SK-N-SH treated with all-trans-retinoic acid at 6 μM for 48 hours (cell line): ENCODE data around the gene TRAPPC1.

Experiments
- ATAC-seq: fragments of 200-7000 bp; cut with Tn5 transposase; 3 replicates; pipeline ENCODE4 v1.9.1; 2020; ENCODE audit warnings: mild to moderate bottlenecking, moderate library complexity
- ARNTL ChIP-seq: fragments of 450-650 bp; formaldehyde crosslinking; IDR thresholded peaks from 2 replicates; pipeline ENCODE4 v1.5.0; 2020; ENCODE audit warnings: low read depth, mild to moderate bottlenecking, moderate library complexity, borderline replicate concordance
- BACH2 ChIP-seq: fragments of 250-450 bp; sonication (Bioruptor Pico); IDR thresholded peaks from 2 replicates; pipeline ENCODE4 v1.9.0; 2021; ENCODE audit warnings: mild to moderate bottlenecking, borderline replicate concordance
- CREB5 ChIP-seq: fragments of 250-450 bp; sonication (Bioruptor Pico); IDR thresholded peaks from 2 replicates; pipeline ENCODE4 v1.5.1; 2020; ENCODE audit warnings: low read depth, mild to moderate bottlenecking, moderate library complexity
- CSDC2 ChIP-seq: fragments of 250-450 bp; sonication (Bioruptor Pico); IDR thresholded peaks from 2 replicates; pipeline ENCODE4 v1.5.0; 2020; ENCODE audit warnings: mild to moderate bottlenecking, moderate library complexity
- CSRNP3 ChIP-seq: fragments of 250-450 bp; sonication (Bioruptor Pico); IDR thresholded peaks from 2 replicates; pipeline ENCODE4 v1.5.1; 2021; ENCODE audit warnings: mild to moderate bottlenecking, moderate library complexity
- ESRRG ChIP-seq: fragments of 250-450 bp; sonication (Bioruptor Pico); IDR thresholded peaks from 2 replicates; pipeline ENCODE4 v1.6.1; 2021; ENCODE audit warnings: mild to moderate bottlenecking
- GLIS3 ChIP-seq: fragments of 250-450 bp; sonication (Bioruptor Pico); IDR thresholded peaks from 2 replicates; pipeline ENCODE4 v1.5.0; 2020; ENCODE audit warnings: mild to moderate bottlenecking, moderate library complexity
- ISL1 ChIP-seq: fragments of 250-450 bp; sonication (Bioruptor Pico); IDR thresholded peaks from 2 replicates; pipeline ENCODE4 v2.1.2; 2022; ENCODE audit warnings: mild to moderate bottlenecking, moderate library complexity
- OSR1 ChIP-seq: fragments of 250-450 bp; sonication (Bioruptor Pico); IDR thresholded peaks from 2 replicates; pipeline ENCODE4 v1.8.0; 2022; ENCODE audit warnings: moderate library complexity, mild to moderate bottlenecking, inconsistent platforms
- PATZ1 ChIP-seq: fragments of 250-450 bp; sonication (Bioruptor Pico); IDR thresholded peaks from 2 replicates; pipeline ENCODE4 v1.8.0; 2020; ENCODE audit warnings: mild to moderate bottlenecking, moderate library complexity, borderline replicate concordance
- PPARA ChIP-seq: fragments of 250-450 bp; sonication (Bioruptor Pico); IDR thresholded peaks from 2 replicates; pipeline ENCODE4 v1.5.0; 2020; ENCODE audit warnings: mild to moderate bottlenecking, borderline replicate concordance
- RARB ChIP-seq: fragments of 250-450 bp; sonication (Bioruptor Pico); IDR thresholded peaks from 2 replicates; pipeline ENCODE4 v1.8.0; 2021; ENCODE audit warnings: mild to moderate bottlenecking, moderate library complexity
- SNAI2 ChIP-seq: fragments of 250-450 bp; sonication (Bioruptor Pico); IDR thresholded peaks from 2 replicates; pipeline ENCODE4 v1.5.0; 2020; ENCODE audit warnings: mild to moderate bottlenecking, moderate library complexity
- TCF4 ChIP-seq: fragments of 250-450 bp; sonication (Bioruptor Pico); IDR thresholded peaks from 2 replicates; pipeline ENCODE4 v1.8.0; 2021; ENCODE audit warnings: mild to moderate bottlenecking, moderate library complexity, borderline replicate concordance
- TOX ChIP-seq: fragments of 250-450 bp; sonication (Bioruptor Pico); IDR thresholded peaks from 2 replicates; pipeline ENCODE4 v1.8.0; 2021; ENCODE audit warnings: mild to moderate bottlenecking, moderate library complexity, borderline replicate concordance
- TSHZ2 ChIP-seq: fragments of 250-450 bp; sonication (Bioruptor Pico); IDR thresholded peaks from 2 replicates; pipeline ENCODE4 v1.5.0; 2020; ENCODE audit warnings: mild to moderate bottlenecking, moderate library complexity
- ZC3H10 ChIP-seq: fragments of 250-450 bp; sonication (Bioruptor Pico); IDR thresholded peaks from 2 replicates; pipeline ENCODE4 v1.5.1; 2021; ENCODE audit warnings: mild to moderate bottlenecking, moderate library complexity
- ZFP3 ChIP-seq: fragments of 250-450 bp; sonication (Bioruptor Pico); IDR thresholded peaks from 2 replicates; pipeline ENCODE4 v1.5.0; 2020; ENCODE audit warnings: mild to moderate bottlenecking, moderate library complexity
- ZFP30 ChIP-seq: fragments of 450-650 bp; formaldehyde crosslinking; IDR thresholded peaks from 2 replicates; pipeline ENCODE4 v1.5.0; 2022; ENCODE audit warnings: mild to moderate bottlenecking, moderate library complexity
- ZNF565 ChIP-seq: fragments of 450-650 bp; formaldehyde crosslinking; conservative IDR thresholded peaks from 2 replicates; pipeline ENCODE4 v1.5.0; 2020; ENCODE audit warnings: low read depth, mild to moderate bottlenecking, moderate library complexity
- ZNF70 ChIP-seq: fragments of 450-650 bp; formaldehyde crosslinking; IDR thresholded peaks from 2 replicates; pipeline ENCODE4 v1.5.0; 2020; ENCODE audit warnings: mild to moderate bottlenecking, moderate library complexity
- ZNF8 ChIP-seq: fragments of 450-650 bp; formaldehyde crosslinking; IDR thresholded peaks from 2 replicates; pipeline ENCODE4 v1.5.0; 2020; ENCODE audit warnings: mild to moderate bottlenecking, moderate library complexity
- TF ChIP-seq, protein P1 (sequence below): fragments of 250-450 bp; sonication (Bioruptor Pico); IDR thresholded peaks from 2 replicates; pipeline ENCODE4 v1.8.0; 2021; ENCODE audit warnings: low read depth, mild to moderate bottlenecking, moderate library complexity, borderline replicate concordance

TRAPPC1 gene

DNA sequence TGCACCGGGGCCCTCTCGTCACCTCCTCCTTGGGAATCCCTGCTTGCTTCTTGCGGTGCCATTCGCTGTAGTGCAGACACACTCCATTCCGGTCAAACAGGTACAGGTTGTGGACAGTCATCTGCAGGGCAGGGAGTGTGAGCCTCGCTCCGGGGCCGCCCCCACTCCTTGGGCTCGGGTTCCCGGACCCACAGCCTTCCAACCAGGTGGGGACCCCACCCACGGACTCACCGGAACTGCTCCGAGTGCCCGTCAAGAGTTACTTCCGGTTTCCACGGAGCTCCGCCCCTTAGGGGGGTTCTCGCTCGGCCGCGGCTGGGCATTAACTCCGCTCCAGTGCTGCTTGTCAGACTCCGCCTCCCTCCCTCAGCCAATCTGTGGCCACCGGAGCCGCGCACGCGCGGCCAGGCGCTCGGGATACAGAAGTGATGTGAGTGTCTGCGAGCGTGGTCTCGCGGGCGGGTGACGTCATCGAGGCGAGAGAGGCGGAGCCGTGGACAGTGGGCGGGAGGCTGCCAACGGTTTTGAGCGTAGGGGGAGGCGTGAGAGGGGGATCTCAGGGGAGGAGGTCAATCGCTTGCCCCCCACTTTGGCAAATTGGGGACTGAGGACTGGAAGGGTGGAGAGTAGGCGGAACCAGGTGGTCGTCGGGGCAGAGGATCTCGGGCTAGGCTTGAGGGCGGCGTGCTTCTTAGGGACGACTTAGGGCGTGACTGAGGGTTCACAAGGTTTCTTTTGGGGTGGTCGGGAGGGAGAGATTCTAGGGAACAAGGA lies at the start of gene TRAPPC1, which contains the start of gene CNTROB:
Gene TRAPPC1, minus strand, starts transcription at position 238 of the 774 bp plus-strand sequence. Its CDS starts 117 bp downstream, at position 121.
Gene CNTROB, plus strand, starts transcription at position 498 of the 774 bp plus-strand sequence. CDS start 874 bp downstream, outside the sequence.
- peak; percentile 44; the same call in 1 of the 2 replicates for TF ChIP-seq CREB5
- TF ChIP-seq GLIS3 (CRISPR knock-in tag): no peak
- no peak for TF ChIP-seq ZNF8 (CRISPR knock-in tag)
- TF ChIP-seq TOX: no peak
- TF ChIP-seq TCF4: no peak
- TF ChIP-seq, protein P1, sequence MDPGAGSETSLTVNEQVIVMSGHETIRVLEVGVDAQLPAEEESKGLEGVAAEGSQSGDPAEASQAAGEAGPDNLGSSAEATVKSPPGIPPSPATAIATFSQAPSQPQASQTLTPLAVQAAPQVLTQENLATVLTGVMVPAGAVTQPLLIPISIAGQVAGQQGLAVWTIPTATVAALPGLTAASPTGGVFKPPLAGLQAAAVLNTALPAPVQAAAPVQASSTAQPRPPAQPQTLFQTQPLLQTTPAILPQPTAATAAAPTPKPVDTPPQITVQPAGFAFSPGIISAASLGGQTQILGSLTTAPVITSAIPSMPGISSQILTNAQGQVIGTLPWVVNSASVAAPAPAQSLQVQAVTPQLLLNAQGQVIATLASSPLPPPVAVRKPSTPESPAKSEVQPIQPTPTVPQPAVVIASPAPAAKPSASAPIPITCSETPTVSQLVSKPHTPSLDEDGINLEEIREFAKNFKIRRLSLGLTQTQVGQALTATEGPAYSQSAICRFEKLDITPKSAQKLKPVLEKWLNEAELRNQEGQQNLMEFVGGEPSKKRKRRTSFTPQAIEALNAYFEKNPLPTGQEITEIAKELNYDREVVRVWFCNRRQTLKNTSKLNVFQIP (CRISPR knock-in tag): no peak
- TF ChIP-seq SNAI2 (CRISPR knock-in tag): no peak; the same call in 1 of the 2 replicates
- peak; percentile 65; the same call in 1 of the 2 replicates for TF ChIP-seq ARNTL
- peak; percentile 70; the same call in 1 of the 2 replicates for TF ChIP-seq TSHZ2 (CRISPR knock-in tag)
- TF ChIP-seq BACH2 (CRISPR knock-in tag): no peak; the same call in 1 of the 2 replicates
- TF ChIP-seq ZC3H10 (CRISPR knock-in tag): no peak
- TF ChIP-seq OSR1 (CRISPR knock-in tag): no peak
- TF ChIP-seq ZFP3 (CRISPR knock-in tag): 0 out of 2 replicates have a peak, but pooled peaks have one; percentile 23
- TF ChIP-seq CSRNP3: no peak
- TF ChIP-seq ESRRG (CRISPR knock-in tag): no peak
- no peak for TF ChIP-seq CSDC2
- TF ChIP-seq ZNF565 (CRISPR knock-in tag): peak; percentile 86; the same call in 1 of the 2 replicates
- TF ChIP-seq ZFP30: peak; percentile 57; the same call in 1 of the 2 replicates
- no peak for TF ChIP-seq RARB (CRISPR knock-in tag)
- peak; percentile 93 for TF ChIP-seq PPARA
- no peak for TF ChIP-seq ISL1 (CRISPR knock-in tag)
- no peak for TF ChIP-seq PATZ1 (CRISPR knock-in tag)
- TF ChIP-seq ZNF70 (CRISPR knock-in tag): peak; percentile 52; the same call in 1 of the 2 replicates
- ATAC-seq: peak; percentile 88

GRCh38 chr17:7977805-7978204 lies 46.1 kb upstream of the TRAPPC1 start:
- TF ChIP-seq TCF4 (no peak), ZNF70 (CRISPR knock-in tag) (no peak), ZNF8 (CRISPR knock-in tag) (no peak), CREB5 (no peak), CSDC2 (no peak), ZFP30 (no peak), GLIS3 (CRISPR knock-in tag) (no peak), TOX (no peak)

More at GRCh38 chr17:7977805-7978204, 46.1 kb upstream of the TRAPPC1 start:
- ATAC-seq: no peak
